GM21390 (cell line): ENCODE measurements around the gene STRADA.

Source experiments
- ATAC-seq: cut with Tn5 transposase; IDR thresholded peaks from one replicate; pipeline ENCODE4 v1.9.1; 2021; ENCODE audit not compliant: unreplicated experiment

The STRADA gene

GRCh38 chr17:63686138-63686685 lies 55.4 kb downstream of the STRADA start:
- no peak for ATAC-seq

GRCh38 chr17:63685578-63685977 lies 56.0 kb downstream of the STRADA start:
- ATAC-seq: no peak

GRCh38 chr17:63685041-63685440 lies 56.6 kb downstream of the STRADA start:
- no peak for ATAC-seq

- no peak for ATAC-seq
Measured at GRCh38 chr17:63682981-63683380, 58.6 kb downstream of the STRADA start.

GRCh38 chr17:63682441-63682840 lies 59.2 kb downstream of the STRADA start:
- no peak for ATAC-seq

GRCh38 chr17:63681530-63681929 lies 60.1 kb downstream of the STRADA start:
- no peak for ATAC-seq

- no peak for ATAC-seq
Measured at GRCh38 chr17:63680700-63681099, 60.9 kb downstream of the STRADA start.

- ATAC-seq: no peak
Measured at GRCh38 chr17:63679214-63679613, 62.4 kb downstream of the STRADA start.

GRCh38 chr17:63676584-63676983 lies 65.0 kb downstream of the STRADA start:
- ATAC-seq: no peak

- ATAC-seq: no peak
Measured at GRCh38 chr17:63675607-63676546, 65.7 kb downstream of the STRADA start.

GRCh38 chr17:63675231-63675606 lies 66.4 kb downstream of the STRADA start:
- ATAC-seq: no peak

- no peak for ATAC-seq
Measured at GRCh38 chr17:63672856-63673255, 68.7 kb downstream of the STRADA start.

GRCh38 chr17:63665527-63666214 lies 75.9 kb downstream of the STRADA start:
- ATAC-seq: no peak

- ATAC-seq: no peak
Measured at GRCh38 chr17:63659850-63660249, 81.7 kb downstream of the STRADA start.

- no peak for ATAC-seq
Measured at GRCh38 chr17:63658366-63658765, 83.2 kb downstream of the STRADA start.

- no peak for ATAC-seq
Measured at GRCh38 chr17:63657786-63658185, 83.8 kb downstream of the STRADA start.

- ATAC-seq: no peak
Measured at GRCh38 chr17:63653050-63653449, 88.5 kb downstream of the STRADA start.
